MV-4-11 (cell line): ENCODE results near the gene PPFIA2.
A peak's percentile ranks its signal among the peaks of the same experiment; 100 is the strongest.

Experiments used
- DNase-seq: peaks from one replicate; lab custom pipeline; 2025; lab: John Stamatoyannopoulos, UW

PPFIA2 gene

GRCh38 chr12:81759190-81760051 lies at the start of gene PPFIA2:
TSS of gene PPFIA2 (minus strand) at chr12:81759350.
- DNase-seq = no peak

GRCh38 chr12:81800298-81801148 lies 41.4 kb upstream of the PPFIA2 start:
- peak; percentile 18 for DNase-seq

- DNase-seq = no peak
Observed at GRCh38 chr12:81798294-81798693, 39.1 kb upstream of the PPFIA2 start.

GRCh38 chr12:81797100-81797499 lies 38.0 kb upstream of the PPFIA2 start:
- DNase-seq = peak; percentile 4

- DNase-seq = no peak
Observed at GRCh38 chr12:81792666-81793065, 33.5 kb upstream of the PPFIA2 start.

- no peak for DNase-seq
Observed at GRCh38 chr12:81779216-81779615, 20.1 kb upstream of the PPFIA2 start.

- no peak for DNase-seq
Observed at GRCh38 chr12:81778719-81779118, 19.6 kb upstream of the PPFIA2 start.

- no peak for DNase-seq
Observed at GRCh38 chr12:81758421-81759189, 545 bp downstream of the PPFIA2 start.

- no peak for DNase-seq
Observed at GRCh38 chr12:81757731-81758365, 1.3 kb downstream of the PPFIA2 start.

- DNase-seq = no peak
Observed at GRCh38 chr12:81729781-81730180, 29.4 kb downstream of the PPFIA2 start.

GRCh38 chr12:81727391-81727790 lies 31.8 kb downstream of the PPFIA2 start:
- no peak for DNase-seq

GRCh38 chr12:81726634-81727033 lies 32.5 kb downstream of the PPFIA2 start:
- no peak for DNase-seq

GRCh38 chr12:81723361-81723760 lies 35.8 kb downstream of the PPFIA2 start:
- no peak for DNase-seq

- no peak for DNase-seq
Observed at GRCh38 chr12:81722004-81722403, 37.1 kb downstream of the PPFIA2 start.

- DNase-seq = no peak
Observed at GRCh38 chr12:81718616-81719015, 40.5 kb downstream of the PPFIA2 start.

- no peak for DNase-seq
Observed at GRCh38 chr12:81712536-81712935, 46.6 kb downstream of the PPFIA2 start.

- no peak for DNase-seq
Observed at GRCh38 chr12:81705586-81705985, 53.6 kb downstream of the PPFIA2 start.

GRCh38 chr12:81699551-81699950 lies 59.6 kb downstream of the PPFIA2 start:
- DNase-seq = no peak

GRCh38 chr12:81692008-81692407 lies 67.1 kb downstream of the PPFIA2 start:
- DNase-seq = no peak

- DNase-seq = no peak
Observed at GRCh38 chr12:81683881-81684280, 75.3 kb downstream of the PPFIA2 start.

- DNase-seq = no peak
Observed at GRCh38 chr12:81679614-81680013, 79.5 kb downstream of the PPFIA2 start.

- DNase-seq = no peak
Observed at GRCh38 chr12:81670759-81671158, 88.4 kb downstream of the PPFIA2 start.
